ENCODE results near the gene JMJD8. TPM values are rescaled to one million over a fixed set of nuclear protein-coding genes. Genes with fewer than 3 reads are reported as not detected.

Gene JMJD8
- total and polyA plus RNA-seq, 9 of the 15 experiments (the other 6 are each of a cell fraction or from before 2014, with no cell fraction given), result 1.2 to 50.6 (median 29.3) TPM

GRCh38 chr16:700684-701584 lies 16.8 kb upstream of the JMJD8 start (continued):
- TF ChIP-seq, protein P1, sequence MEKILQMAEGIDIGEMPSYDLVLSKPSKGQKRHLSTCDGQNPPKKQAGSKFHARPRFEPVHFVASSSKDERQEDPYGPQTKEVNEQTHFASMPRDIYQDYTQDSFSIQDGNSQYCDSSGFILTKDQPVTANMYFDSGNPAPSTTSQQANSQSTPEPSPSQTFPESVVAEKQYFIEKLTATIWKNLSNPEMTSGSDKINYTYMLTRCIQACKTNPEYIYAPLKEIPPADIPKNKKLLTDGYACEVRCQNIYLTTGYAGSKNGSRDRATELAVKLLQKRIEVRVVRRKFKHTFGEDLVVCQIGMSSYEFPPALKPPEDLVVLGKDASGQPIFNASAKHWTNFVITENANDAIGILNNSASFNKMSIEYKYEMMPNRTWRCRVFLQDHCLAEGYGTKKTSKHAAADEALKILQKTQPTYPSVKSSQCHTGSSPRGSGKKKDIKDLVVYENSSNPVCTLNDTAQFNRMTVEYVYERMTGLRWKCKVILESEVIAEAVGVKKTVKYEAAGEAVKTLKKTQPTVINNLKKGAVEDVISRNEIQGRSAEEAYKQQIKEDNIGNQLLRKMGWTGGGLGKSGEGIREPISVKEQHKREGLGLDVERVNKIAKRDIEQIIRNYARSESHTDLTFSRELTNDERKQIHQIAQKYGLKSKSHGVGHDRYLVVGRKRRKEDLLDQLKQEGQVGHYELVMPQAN (IDR thresholded peaks at IDR 0.05; ENCODE audit: borderline replicate concordance), result no peak
- TF ChIP-seq ZFP30 (CRISPR knock-in tag; IDR thresholded peaks at IDR 0.05; ENCODE audit: borderline replicate concordance), result no peak
- TF ChIP-seq CHCHD3 (CRISPR knock-in tag; IDR thresholded peaks at IDR 0.05), result no peak
- TF ChIP-seq KDM4B (IDR thresholded peaks at IDR 0.05; ENCODE audit: borderline replicate concordance in 2 of 2, low read depth in 1 of 2), result no peak
- TF ChIP-seq PRPF4 (IDR thresholded peaks at IDR 0.05; ENCODE audit: insufficient read depth, low read depth, low read length, poor library complexity, severe bottlenecking), result no peak
- TF ChIP-seq ZFX (CRISPR knock-in tag; IDR thresholded peaks at IDR 0.05), result peak; percentile 24; the same call in 1 of the 2 replicates
- TF ChIP-seq NFYB (IDR thresholded peaks at IDR 0.05; ENCODE audit: extremely low read depth, insufficient read length), result no peak
- TF ChIP-seq CTBP1 (IDR thresholded peaks at IDR 0.05; ENCODE audit: borderline replicate concordance), result no peak
- TF ChIP-seq ID3 (CRISPR knock-in tag; IDR thresholded peaks at IDR 0.05), result no peak
- TF ChIP-seq ID3 (tag; IDR thresholded peaks at IDR 0.05), result no peak
- TF ChIP-seq TGIF2 (CRISPR knock-in tag; IDR thresholded peaks at IDR 0.05), result 0 out of 2 replicates have a peak, but pooled peaks have one; percentile 54
- no peak for TF ChIP-seq FOXK1 (CRISPR knock-in tag; IDR thresholded peaks at IDR 0.05; ENCODE audit: borderline replicate concordance)
- peak; percentile 20; the same call in 1 of the 2 replicates for TF ChIP-seq EGR1 (conservative IDR thresholded peaks at IDR 0.05)
- no peak for TF ChIP-seq HOXB6 (CRISPR knock-in tag; IDR thresholded peaks at IDR 0.05; ENCODE audit: borderline replicate concordance)
- TF ChIP-seq SIN3B (IDR thresholded peaks at IDR 0.05; ENCODE audit: low read depth), result 0 out of 2 replicates have a peak, but pooled peaks have one; percentile 24
- TF ChIP-seq ZNF778 (CRISPR knock-in tag; IDR thresholded peaks at IDR 0.05), result no peak
- peak; percentile 60; the same call in 1 of the 2 replicates for TF ChIP-seq E2F1 (CRISPR knock-in tag; IDR thresholded peaks at IDR 0.05)
- peak; percentile 63; the same call in 1 of the 2 replicates for TF ChIP-seq FOXP4 (CRISPR knock-in tag; IDR thresholded peaks at IDR 0.05; ENCODE audit: borderline replicate concordance)
- peak in 1 of 2 experiments; percentile 79; a peak in 1 of 4 replicates for TF ChIP-seq TEAD1 (CRISPR knock-in tag; IDR thresholded peaks at IDR 0.05)
- TF ChIP-seq PTRF (tag; IDR thresholded peaks at IDR 0.05), result no peak

Measured in K562 (cell line).